GM12878 (cell line): ENCODE results near the gene KLHL2.

Experiments
- CBX3 ChIP-seq: fragments of 200-600 bp; sonication (generic); IDR thresholded peaks from 2 replicates; pipeline ENCODE4 v1.6.1; 2016; ENCODE audit warnings: low read depth, borderline replicate concordance
- CREB1 ChIP-seq: IDR thresholded peaks from 2 replicates; pipeline ENCODE4 v1.6.1; 2012; ENCODE audit warnings: low read depth, mild to moderate bottlenecking, inconsistent platforms
- POLR2A ChIP-seq: IDR thresholded peaks from 2 replicates; pipeline ENCODE4 v1.6.1; 2011; ENCODE audit warnings: low read depth, mild to moderate bottlenecking, low read length
- POLR2AphosphoS2 ChIP-seq: IDR thresholded peaks from 2 replicates; pipeline ENCODE4 v1.6.1; 2011; ENCODE audit warnings: low read depth, mild to moderate bottlenecking, low read length, improper control_type of control experiment, moderate library complexity
- SUZ12 ChIP-seq: fragments of 200-600 bp; sonication (generic); IDR thresholded peaks from one replicate; pipeline ENCODE4 v1.6.1; 2018; ENCODE audit warnings: antibody characterized with exemption, mild to moderate bottlenecking; ENCODE audit not compliant: unreplicated experiment
- TCF12 ChIP-seq: IDR thresholded peaks from 2 replicates; pipeline ENCODE4 v1.6.1; 2011; ENCODE audit warnings: low read depth, mild to moderate bottlenecking, low read length
- YY1 ChIP-seq: IDR thresholded peaks from 2 replicates; pipeline ENCODE4 v1.6.1; 2011; ENCODE audit warnings: low read depth, mild to moderate bottlenecking, low read length
- TF ChIP-seq, protein P1 (sequence below), 3 experiments: IDR thresholded peaks in 2 of 3; conservative IDR thresholded peaks in 1 of 3; 2 replicates each; pipeline ENCODE4 v1.5.1; 2011; ENCODE audit warnings: low read depth in 3 of 3, low read length in 3 of 3, mild to moderate bottlenecking in 3 of 3, control low read depth in 2 of 3, moderate library complexity in 2 of 3, inconsistent platforms in 1 of 3, mixed read lengths in 1 of 3; ENCODE audit not compliant: control insufficient read depth in 2 of 3, insufficient read depth in 1 of 3; ENCODE audit errors: extremely low read depth in 1 of 3
- TF ChIP-seq, protein P2 (sequence below): fragments of 450-650 bp; formaldehyde crosslinking; IDR thresholded peaks from 2 replicates; pipeline ENCODE4 v1.4.0; 2022; ENCODE audit warnings: mild to moderate bottlenecking, moderate library complexity
- TF ChIP-seq, protein P3 (sequence below): IDR thresholded peaks from 2 replicates; pipeline ENCODE4 v1.6.1; 2012; ENCODE audit warnings: low read depth, low read length, improper control_type of control experiment
- TF ChIP-seq, protein P4 (sequence below): IDR thresholded peaks from 2 replicates; pipeline ENCODE4 v1.6.1; 2011; ENCODE audit warnings: borderline replicate concordance, low read depth, mild to moderate bottlenecking, moderate library complexity, mixed read lengths, low read length; ENCODE audit not compliant: insufficient read depth; ENCODE audit errors: extremely low read length

DNA sequence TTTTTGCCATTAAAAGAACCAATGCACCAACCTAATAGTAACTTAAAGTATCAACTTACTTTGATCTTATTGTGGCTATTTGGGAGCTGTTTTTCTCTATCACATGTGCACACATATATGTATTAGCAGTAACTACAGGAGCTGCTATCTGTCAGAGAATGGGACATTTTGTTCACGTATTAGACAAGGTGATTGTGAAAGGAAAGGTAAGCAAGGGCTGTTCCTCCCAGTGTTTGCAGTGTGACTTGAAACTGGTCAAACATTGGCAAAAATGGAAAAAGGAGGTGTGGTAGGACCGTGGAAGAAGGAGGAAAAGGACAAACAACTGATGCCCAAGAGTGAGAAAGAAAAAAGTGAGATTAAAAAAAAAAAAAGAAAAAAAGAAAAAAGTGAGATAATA is 43.1 kb upstream of the KLHL2 start:
- TF ChIP-seq, protein P1, sequence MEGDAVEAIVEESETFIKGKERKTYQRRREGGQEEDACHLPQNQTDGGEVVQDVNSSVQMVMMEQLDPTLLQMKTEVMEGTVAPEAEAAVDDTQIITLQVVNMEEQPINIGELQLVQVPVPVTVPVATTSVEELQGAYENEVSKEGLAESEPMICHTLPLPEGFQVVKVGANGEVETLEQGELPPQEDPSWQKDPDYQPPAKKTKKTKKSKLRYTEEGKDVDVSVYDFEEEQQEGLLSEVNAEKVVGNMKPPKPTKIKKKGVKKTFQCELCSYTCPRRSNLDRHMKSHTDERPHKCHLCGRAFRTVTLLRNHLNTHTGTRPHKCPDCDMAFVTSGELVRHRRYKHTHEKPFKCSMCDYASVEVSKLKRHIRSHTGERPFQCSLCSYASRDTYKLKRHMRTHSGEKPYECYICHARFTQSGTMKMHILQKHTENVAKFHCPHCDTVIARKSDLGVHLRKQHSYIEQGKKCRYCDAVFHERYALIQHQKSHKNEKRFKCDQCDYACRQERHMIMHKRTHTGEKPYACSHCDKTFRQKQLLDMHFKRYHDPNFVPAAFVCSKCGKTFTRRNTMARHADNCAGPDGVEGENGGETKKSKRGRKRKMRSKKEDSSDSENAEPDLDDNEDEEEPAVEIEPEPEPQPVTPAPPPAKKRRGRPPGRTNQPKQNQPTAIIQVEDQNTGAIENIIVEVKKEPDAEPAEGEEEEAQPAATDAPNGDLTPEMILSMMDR (IDR thresholded peaks at IDR 0.05 in 2 of 3, conservative IDR thresholded peaks at IDR 0.05 in 1 of 3; ENCODE audit: control insufficient read depth in 2 of 3, extremely low read depth in 1 of 3, insufficient read depth in 1 of 3, low read depth in 3 of 3, low read length in 3 of 3), result no peak
- TF ChIP-seq POLR2A (no peak), TCF12 (no peak), CREB1 (no peak), SUZ12 (no peak), CBX3 (no peak), POLR2AphosphoS2 (no peak), YY1 (no peak)
- TF ChIP-seq, protein P2, sequence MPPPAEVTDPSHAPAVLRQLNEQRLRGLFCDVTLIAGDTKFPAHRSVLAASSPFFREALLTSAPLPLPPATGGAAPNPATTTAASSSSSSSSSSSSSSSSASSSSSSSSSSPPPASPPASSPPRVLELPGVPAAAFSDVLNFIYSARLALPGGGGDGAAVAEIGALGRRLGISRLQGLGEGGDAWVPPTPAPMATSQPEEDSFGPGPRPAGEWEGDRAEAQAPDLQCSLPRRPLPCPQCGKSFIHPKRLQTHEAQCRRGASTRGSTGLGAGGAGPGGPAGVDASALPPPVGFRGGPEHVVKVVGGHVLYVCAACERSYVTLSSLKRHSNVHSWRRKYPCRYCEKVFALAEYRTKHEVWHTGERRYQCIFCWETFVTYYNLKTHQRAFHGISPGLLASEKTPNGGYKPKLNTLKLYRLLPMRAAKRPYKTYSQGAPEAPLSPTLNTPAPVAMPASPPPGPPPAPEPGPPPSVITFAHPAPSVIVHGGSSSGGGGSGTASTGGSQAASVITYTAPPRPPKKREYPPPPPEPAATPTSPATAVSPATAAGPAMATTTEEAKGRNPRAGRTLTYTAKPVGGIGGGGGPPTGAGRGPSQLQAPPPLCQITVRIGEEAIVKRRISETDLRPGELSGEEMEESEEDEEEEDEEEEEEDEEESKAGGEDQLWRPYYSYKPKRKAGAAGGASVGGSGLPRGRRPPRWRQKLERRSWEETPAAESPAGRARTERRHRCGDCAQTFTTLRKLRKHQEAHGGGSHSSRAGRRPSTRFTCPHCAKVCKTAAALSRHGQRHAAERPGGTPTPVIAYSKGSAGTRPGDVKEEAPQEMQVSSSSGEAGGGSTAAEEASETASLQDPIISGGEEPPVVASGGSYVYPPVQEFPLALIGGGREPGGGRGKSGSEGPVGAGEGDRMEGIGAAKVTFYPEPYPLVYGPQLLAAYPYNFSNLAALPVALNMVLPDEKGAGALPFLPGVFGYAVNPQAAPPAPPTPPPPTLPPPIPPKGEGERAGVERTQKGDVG (CRISPR knock-in tag), result no peak
- TF ChIP-seq, protein P3, sequence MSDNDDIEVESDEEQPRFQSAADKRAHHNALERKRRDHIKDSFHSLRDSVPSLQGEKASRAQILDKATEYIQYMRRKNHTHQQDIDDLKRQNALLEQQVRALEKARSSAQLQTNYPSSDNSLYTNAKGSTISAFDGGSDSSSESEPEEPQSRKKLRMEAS, result no peak
- TF ChIP-seq, protein P4, sequence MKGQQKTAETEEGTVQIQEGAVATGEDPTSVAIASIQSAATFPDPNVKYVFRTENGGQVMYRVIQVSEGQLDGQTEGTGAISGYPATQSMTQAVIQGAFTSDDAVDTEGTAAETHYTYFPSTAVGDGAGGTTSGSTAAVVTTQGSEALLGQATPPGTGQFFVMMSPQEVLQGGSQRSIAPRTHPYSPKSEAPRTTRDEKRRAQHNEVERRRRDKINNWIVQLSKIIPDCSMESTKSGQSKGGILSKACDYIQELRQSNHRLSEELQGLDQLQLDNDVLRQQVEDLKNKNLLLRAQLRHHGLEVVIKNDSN, result no peak
